KMS-11 (cell line): ENCODE results near the gene PDXP.

ENCODE experiments used
- H2AFZ ChIP-seq: fragments of 200-600 bp; sonication (generic); 2 replicates; pipeline ENCODE4 v1.6.1; 2016; ENCODE audit warnings: antibody characterized with exemption, mixed run types, low read depth
- H3K27ac ChIP-seq: fragments of 200-600 bp; sonication (generic); 2 replicates; pipeline ENCODE4 v1.6.1; 2016; ENCODE audit warnings: mild to moderate bottlenecking, mixed run types
- H3K27me3 ChIP-seq: fragments of 200-600 bp; sonication (generic); 2 replicates; pipeline ENCODE4 v1.6.1; 2017; ENCODE audit warnings: mild to moderate bottlenecking, low read depth, mixed run types, moderate library complexity; ENCODE audit not compliant: insufficient read depth
- H3K36me3 ChIP-seq: fragments of 200-600 bp; sonication (generic); 2 replicates; pipeline ENCODE4 v1.6.1; 2017; ENCODE audit warnings: mild to moderate bottlenecking, mixed run types; ENCODE audit not compliant: insufficient read depth
- H3K4me1 ChIP-seq: fragments of 200-600 bp; sonication (generic); 2 replicates; pipeline ENCODE4 v1.6.1; 2016; ENCODE audit warnings: mild to moderate bottlenecking, low read depth, mixed run types; ENCODE audit not compliant: poor library complexity, severe bottlenecking
- H3K4me2 ChIP-seq: fragments of 200-600 bp; sonication (generic); 2 replicates; pipeline ENCODE4 v1.7.0; 2016; ENCODE audit warnings: mild to moderate bottlenecking, mixed run types
- H3K4me3 ChIP-seq: fragments of 200-600 bp; sonication (generic); IDR thresholded peaks from 2 replicates; pipeline ENCODE4 v1.6.1; 2017; ENCODE audit warnings: low read depth, low read length, mixed read lengths; ENCODE audit not compliant: insufficient read depth
- H3K79me2 ChIP-seq: fragments of 200-600 bp; sonication (generic); 2 replicates; pipeline ENCODE4 v1.6.1; 2016; ENCODE audit warnings: low read depth, mixed run types; ENCODE audit not compliant: insufficient read depth
- H3K9ac ChIP-seq: fragments of 200-600 bp; sonication (generic); 2 replicates; pipeline ENCODE4 v1.6.1; 2016; ENCODE audit warnings: mild to moderate bottlenecking, mixed run types
- H4K20me1 ChIP-seq: fragments of 200-600 bp; sonication (generic); 2 replicates; pipeline ENCODE4 v1.6.1; 2016; ENCODE audit warnings: mild to moderate bottlenecking, mixed run types; ENCODE audit not compliant: insufficient read depth
- CTCF ChIP-seq: fragments of 200-600 bp; sonication (generic); conservative IDR thresholded peaks from 2 replicates; pipeline ENCODE4 v1.6.1; 2017; ENCODE audit warnings: low read depth, mild to moderate bottlenecking, antibody characterized with exemption, low read length, moderate library complexity, mixed read lengths

Gene PDXP

GRCh38 chr22:37710675-37711074, 52.2 kb downstream of the PDXP start:
- H3K4me1 ChIP-seq, result peaks cover 8% of the 10 kb centered on the region
- no peak overlapping the region for H3K4me2 ChIP-seq
- no peak overlapping the region for H2AFZ ChIP-seq
- H3K27ac ChIP-seq, result no peak overlapping the region
- H3K9ac ChIP-seq, result no peak overlapping the region
- H3K36me3 ChIP-seq, result no peaks in the 10 kb centered on the region
- TF ChIP-seq CTCF, result no peak
- no peaks in the 10 kb centered on the region for H3K79me2 ChIP-seq
- H3K27me3 ChIP-seq, result no peaks in the 10 kb centered on the region
- H3K4me3 ChIP-seq, result no peak overlapping the region
- no peaks in the 10 kb centered on the region for H4K20me1 ChIP-seq

GRCh38 chr22:37711490-37711889, 53.0 kb downstream of the PDXP start:
- no peak overlapping the region for H3K27ac ChIP-seq
- no peak overlapping the region for H3K9ac ChIP-seq
- no peaks in the 10 kb centered on the region for H3K36me3 ChIP-seq
- H3K4me1 ChIP-seq, result peaks cover 8% of the 10 kb centered on the region
- H3K27me3 ChIP-seq, result no peaks in the 10 kb centered on the region
- H3K4me2 ChIP-seq, result no peak overlapping the region
- H3K4me3 ChIP-seq, result no peak overlapping the region
- no peaks in the 10 kb centered on the region for H4K20me1 ChIP-seq
- no peak for TF ChIP-seq CTCF
- H2AFZ ChIP-seq, result no peak overlapping the region
- no peaks in the 10 kb centered on the region for H3K79me2 ChIP-seq

GRCh38 chr22:37713761-37714160, 55.2 kb downstream of the PDXP start:
- no peaks in the 10 kb centered on the region for H3K36me3 ChIP-seq
- H3K4me1 ChIP-seq, result peaks cover 8% of the 10 kb centered on the region
- H4K20me1 ChIP-seq, result no peaks in the 10 kb centered on the region
- H3K4me3 ChIP-seq, result no peak overlapping the region
- no peak overlapping the region for H3K27ac ChIP-seq
- no peaks in the 10 kb centered on the region for H3K79me2 ChIP-seq
- no peaks in the 10 kb centered on the region for H3K27me3 ChIP-seq
- H3K9ac ChIP-seq, result no peak overlapping the region
- no peak overlapping the region for H2AFZ ChIP-seq
- no peak overlapping the region for H3K4me2 ChIP-seq
- no peak for TF ChIP-seq CTCF

GRCh38 chr22:37714634-37715033, 56.1 kb downstream of the PDXP start:
- Histone ChIP-seq H3K4me2 (no peak overlapping the region), H4K20me1 (no peaks in the 10 kb centered on the region), H3K27ac (no peak overlapping the region), H3K4me3 (no peak overlapping the region), H3K9ac (no peak overlapping the region), H3K36me3 (no peaks in the 10 kb centered on the region), H3K27me3 (no peaks in the 10 kb centered on the region), H3K4me1 (no peaks in the 10 kb centered on the region), H3K79me2 (no peaks in the 10 kb centered on the region), H2AFZ (no peak overlapping the region)
- no peak for TF ChIP-seq CTCF
